NCI-H2227 (cell line): ENCODE measurements around the gene GLP1R.

ENCODE experiments used
- DNase-seq: peaks from one replicate; lab custom pipeline; 2025; ENCODE audit not compliant: unreplicated experiment; lab: John Stamatoyannopoulos, UW

The GLP1R gene

GRCh38 chr6:39061588-39061987 is 13.0 kb downstream of the GLP1R start:
- no peak for DNase-seq

GRCh38 chr6:39062014-39062740 is 13.6 kb downstream of the GLP1R start:
- peak; percentile 42 for DNase-seq

GRCh38 chr6:39063526-39063925 is 14.9 kb downstream of the GLP1R start:
- DNase-seq, result no peak

GRCh38 chr6:39065561-39065960 is 17.0 kb downstream of the GLP1R start:
- DNase-seq, result no peak

GRCh38 chr6:39068391-39068790 is 19.8 kb downstream of the GLP1R start:
- no peak for DNase-seq

GRCh38 chr6:39072830-39073229 is 24.2 kb downstream of the GLP1R start:
- no peak for DNase-seq

GRCh38 chr6:39073471-39074355 is 25.1 kb downstream of the GLP1R start:
- DNase-seq, result no peak

GRCh38 chr6:39074486-39074885 is 25.9 kb downstream of the GLP1R start:
- no peak for DNase-seq

- peak; percentile 23 for DNase-seq
Measured at GRCh38 chr6:39075010-39075686, 26.6 kb downstream of the GLP1R start.

GRCh38 chr6:39075807-39076622 is 27.4 kb downstream of the GLP1R start:
- no peak for DNase-seq

- DNase-seq, result no peak
Measured at GRCh38 chr6:39076623-39077535, 28.3 kb downstream of the GLP1R start.

- no peak for DNase-seq
Measured at GRCh38 chr6:39077882-39078594, 29.5 kb downstream of the GLP1R start.

- no peak for DNase-seq
Measured at GRCh38 chr6:39078695-39079094, 30.1 kb downstream of the GLP1R start.

GRCh38 chr6:39079197-39080125 is 30.9 kb downstream of the GLP1R start:
- DNase-seq, result no peak

- DNase-seq, result no peak
Measured at GRCh38 chr6:39080246-39080875, 31.8 kb downstream of the GLP1R start.

- no peak for DNase-seq
Measured at GRCh38 chr6:39082310-39082709, 33.7 kb downstream of the GLP1R start.

- DNase-seq, result peak; percentile 24
Measured at GRCh38 chr6:39083231-39083634, 34.7 kb downstream of the GLP1R start.

GRCh38 chr6:39084506-39084905 is 35.9 kb downstream of the GLP1R start:
- no peak for DNase-seq
